GM21825 (cell line): ENCODE results near the gene ISY1.
A peak's percentile ranks its signal among the peaks of the same experiment; 100 is the strongest.
"Not testable (repeated sequence)": the region's sequence is repeated elsewhere in the genome, so short reads cannot be mapped to it uniquely, and the experiment has no call there.

Source experiments
- ATAC-seq: cut with Tn5 transposase; IDR thresholded peaks from one replicate; pipeline ENCODE4 v1.9.1; 2021; ENCODE audit warnings: mild to moderate bottlenecking, moderate library complexity; ENCODE audit not compliant: unreplicated experiment

The ISY1 gene

DNA sequence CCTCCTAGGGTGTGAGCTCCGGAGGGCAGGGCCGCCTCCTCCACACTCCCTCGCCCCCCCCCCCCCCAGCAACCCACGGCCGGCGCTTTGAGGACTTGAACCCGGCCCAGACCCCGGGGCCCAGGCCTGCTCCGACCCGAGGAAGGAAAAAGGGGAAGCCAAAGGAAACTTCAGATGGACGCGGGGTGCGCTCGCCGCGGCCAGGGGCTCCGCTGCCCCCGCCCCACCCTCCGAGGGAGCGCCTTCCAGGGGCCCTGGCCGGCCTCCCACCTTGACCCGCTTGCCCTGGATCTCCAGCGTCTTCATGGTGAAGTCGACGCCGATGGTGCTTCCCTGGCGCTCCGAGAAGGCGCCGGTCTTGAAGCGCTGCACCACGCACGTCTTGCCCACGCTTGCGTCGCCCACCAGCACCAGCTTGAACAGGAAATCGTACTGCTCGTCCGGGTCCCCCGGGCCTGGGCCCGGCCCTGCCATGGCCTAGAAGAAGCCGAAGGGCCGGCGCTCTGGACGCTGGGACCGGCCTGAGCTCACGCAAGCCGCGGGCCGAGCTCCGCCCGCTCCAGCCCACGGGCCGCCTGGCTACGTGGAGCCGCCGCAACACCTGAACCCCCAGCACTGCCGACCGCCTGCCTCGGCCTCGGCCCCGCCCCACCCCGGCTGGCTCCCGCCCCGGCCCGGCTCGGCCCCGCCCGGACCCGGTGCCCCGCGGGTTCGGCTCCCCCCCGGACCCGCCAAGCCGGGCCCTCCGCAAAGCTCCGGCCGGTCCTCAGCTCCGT lies 39.7 kb downstream of the ISY1 start:
- ATAC-seq, result no peak

DNA sequence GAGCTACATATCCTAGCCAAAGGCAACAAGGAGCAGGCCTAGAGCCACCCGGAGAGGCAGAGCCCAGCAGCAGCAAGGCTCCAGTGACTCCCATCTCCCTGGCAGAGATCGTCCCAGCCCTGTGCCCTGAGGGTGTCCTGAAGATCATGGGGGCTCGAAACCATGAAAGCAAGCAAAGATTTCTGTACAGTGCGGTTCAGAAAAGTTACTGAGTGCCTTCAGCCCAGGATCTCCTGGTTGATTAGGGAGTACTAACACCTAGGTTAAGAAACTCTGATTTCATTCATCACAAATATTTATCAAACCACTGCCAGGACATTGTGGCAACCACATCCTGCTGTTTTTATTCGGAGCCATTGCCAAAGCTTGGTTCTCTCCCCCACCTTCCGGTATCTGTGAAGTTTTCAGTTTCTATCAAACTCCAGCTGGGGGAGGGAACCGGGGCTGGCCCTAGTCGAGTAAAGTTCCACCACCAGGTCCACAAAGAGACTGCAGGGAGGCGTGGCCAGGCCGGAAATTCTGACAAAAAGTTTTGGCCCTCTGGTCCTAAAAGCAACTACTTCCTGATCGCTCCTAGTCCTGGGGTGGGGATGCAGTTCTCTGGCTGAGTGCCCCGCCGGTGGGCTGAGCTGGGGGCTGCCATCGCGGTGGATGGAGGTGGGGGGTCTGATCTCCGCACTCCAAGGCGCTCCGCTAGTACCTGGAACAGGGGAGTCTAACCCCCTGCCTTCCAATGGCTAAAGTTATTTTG lies 40.4 kb downstream of the ISY1 start:
- ATAC-seq, result peak; percentile 66

DNA sequence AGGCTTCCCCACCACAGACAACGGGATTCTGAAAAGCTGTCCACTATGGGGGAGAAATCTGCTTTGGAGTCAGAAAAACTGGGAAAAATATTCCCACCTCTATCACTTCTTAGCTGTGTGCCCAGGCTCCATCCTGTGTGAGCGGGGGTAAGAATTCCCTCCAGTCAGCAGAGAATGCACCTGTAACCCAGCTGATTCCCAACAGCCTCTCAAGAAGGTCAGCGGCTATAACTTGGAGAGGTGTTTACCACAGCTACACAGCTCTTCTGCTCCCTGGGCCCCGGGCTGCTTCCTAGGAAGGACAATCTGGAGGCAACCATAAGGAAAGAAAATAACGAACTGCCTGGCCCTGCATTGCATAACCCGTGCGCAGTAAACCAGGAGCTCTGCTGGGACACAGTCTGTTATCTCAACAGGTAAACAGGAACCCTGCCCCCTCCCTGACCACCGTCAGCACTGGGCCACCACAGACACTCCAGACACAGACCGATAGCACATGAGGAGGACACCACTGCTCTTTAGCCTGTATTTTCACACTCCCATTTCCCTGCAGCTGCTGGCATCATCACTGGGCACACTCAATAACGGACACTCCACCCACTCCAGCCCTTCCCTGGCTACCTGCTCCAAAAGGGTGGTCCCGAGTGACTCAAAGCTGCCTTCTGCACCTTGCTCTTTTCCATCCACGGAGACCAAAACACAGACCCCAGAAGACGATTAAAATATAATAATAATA lies 41.3 kb downstream of the ISY1 start:
- ATAC-seq, result no peak

DNA sequence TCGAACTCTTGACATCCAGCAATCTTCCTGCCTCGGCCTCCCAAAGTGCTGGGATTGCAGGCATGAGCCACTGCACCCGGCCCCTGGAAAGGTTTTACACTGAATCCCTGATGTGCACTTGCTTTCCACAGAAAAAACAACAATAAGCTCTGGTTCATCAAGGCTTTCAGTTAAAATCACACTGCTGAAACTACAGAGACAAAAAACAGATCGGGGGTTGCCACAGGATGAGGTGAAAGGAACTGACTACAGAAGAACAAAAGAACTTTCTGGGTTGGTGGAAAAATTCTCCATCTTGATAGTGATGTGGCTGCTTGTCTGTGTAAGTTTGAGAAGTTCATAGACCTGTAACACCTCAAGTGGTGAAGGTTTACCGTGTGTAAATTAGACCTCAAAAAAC lies 42.1 kb downstream of the ISY1 start:
- ATAC-seq, result no peak

DNA sequence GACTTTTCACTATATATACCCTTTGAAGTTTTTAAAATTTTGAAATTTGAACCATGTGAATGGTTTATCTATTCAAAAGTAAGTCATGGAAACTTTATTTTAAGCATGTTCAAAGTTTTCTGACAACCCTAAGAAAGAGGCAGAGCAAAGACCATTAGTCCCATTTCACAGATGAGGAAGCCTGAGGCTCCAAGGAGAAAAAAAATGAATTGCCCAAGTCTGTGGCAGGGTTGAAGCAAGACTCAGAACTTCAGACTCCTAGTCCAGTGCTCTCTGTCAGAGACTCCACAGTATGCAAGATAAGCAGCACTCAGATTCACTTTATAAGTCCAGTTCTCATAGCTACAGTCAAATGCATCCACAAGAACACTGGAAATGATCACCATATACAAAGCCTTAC lies 43.7 kb downstream of the ISY1 start:
- ATAC-seq, result no peak

DNA sequence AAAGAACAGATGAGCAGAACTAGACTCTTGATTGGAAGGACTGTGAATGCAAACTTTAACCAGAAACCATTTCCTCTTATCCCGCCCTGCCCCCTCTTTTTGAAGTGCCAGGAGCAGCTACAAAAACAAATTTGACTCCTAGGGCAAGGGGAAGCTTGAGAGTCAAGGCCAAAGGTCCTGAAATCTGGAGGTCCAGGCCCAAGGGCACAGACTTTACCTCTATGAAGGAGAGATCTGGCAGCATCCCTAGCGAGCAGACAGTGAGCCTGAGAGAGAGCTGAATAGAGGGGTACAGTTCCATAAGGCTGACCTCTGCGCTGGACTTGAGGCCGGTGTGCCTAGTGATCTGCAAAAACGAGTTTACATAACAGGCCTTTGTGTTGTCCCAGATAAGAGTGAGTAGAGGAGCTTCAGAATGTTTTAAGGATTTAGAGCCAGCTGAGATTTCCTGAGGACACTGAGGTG lies 44.3 kb downstream of the ISY1 start:
- ATAC-seq, result no peak

DNA sequence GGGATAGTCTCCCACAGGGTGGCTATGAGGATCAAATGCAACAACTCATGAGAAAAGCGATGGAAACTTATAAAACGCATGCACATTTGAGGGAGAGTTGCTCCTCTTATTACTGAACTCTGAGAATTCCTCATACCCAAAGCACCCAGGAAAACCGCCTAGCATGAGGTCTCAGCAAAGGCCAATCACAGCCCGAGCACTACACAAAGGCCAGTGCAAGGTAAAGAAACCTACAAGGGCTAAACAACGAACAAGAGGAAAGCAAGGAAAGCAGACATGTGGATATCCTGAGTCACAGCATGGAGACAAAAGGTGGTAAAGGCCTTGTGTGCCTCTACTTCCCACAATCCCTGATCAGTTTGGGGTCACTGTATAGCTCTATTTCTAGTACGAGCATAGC lies 46.4 kb downstream of the ISY1 start:
- ATAC-seq, result no peak

DNA sequence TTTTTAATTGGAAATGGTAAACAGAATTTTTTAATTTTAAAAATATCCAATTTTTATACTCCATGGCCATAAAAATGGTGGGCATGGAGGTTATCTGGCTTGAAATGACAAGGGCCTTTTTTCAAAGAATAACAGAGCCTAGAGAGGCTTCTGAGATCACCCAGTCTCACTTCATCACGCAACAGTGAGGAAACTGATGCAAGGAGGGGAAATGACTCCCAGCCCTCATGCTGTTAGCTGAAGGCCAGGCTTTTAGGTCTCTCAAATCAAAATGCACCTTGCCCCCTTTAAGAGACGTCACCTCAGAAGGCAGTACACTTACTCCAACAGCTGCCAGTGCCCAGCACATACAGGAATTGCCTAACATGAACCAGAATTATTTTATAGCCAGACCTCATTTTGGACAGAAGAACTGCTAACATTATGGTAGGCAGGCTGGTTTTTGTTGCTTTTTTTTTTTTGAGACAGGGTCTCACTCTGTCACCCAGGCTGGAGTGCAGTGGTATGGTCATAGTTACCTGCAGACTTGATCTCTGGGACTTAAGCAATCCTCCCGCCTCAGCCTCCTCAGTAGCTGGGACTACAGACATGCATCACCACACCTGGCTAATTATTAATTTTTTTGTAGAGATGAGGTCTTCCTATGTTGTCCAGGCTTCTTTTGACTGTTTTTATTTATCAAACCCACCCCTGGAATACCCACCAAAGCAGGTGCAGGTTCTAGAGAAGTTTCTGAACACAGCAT lies 48.4 kb downstream of the ISY1 start:
- no peak for ATAC-seq

DNA sequence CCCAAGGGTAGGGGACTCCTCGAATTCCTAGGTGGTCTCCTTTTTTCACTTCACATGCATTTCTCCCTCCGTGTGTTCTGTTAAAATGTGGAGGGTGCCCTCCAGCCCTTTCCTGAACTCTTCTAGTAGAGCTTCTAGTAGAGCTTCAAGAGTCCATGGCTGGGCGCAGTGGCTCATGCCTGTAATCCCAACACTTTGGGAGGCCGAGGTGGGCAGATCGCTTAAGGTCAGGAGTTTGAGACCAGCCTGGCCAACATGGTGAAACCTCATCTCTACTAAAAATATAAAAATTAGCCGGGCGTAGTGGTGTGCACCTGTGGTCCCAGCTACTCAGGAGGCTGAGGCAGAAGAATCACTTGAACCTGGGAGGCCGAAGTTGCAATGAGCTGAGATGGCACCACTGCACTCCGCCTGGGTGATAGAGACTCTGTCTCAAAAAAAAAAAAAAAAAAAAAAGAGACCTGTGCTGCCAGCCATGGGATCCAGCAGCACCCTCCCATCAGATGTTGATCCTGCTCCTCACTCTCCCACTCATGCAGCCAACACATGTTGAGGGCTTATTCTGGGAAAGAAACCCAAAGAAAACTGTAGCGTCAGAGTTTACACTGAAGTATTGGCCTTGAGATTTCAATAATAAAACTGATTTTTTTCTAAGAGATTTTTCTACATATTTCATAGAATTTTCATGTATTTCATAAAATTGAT lies 49.6 kb downstream of the ISY1 start:
- not testable (repeated sequence) for ATAC-seq

DNA sequence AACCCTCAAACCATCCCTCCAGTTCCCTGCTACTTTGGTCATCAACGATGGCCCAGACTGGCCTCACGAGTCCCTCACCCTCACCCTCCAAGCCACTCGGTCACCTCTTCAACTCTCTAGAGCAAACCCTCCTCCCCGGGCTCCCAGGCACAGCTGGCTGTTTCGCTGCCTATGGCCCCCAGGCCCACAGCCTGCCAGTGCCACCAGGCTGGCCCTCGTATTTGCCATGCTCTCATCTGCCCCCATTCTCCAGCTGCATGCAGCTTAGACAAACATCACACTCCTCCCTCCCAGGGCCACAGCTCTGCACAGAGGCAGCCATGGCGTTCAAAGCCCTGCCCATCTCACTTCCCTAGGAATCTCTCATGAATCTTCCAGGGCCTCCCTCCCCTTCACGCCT lies 53.1 kb downstream of the ISY1 start:
- no peak for ATAC-seq

DNA sequence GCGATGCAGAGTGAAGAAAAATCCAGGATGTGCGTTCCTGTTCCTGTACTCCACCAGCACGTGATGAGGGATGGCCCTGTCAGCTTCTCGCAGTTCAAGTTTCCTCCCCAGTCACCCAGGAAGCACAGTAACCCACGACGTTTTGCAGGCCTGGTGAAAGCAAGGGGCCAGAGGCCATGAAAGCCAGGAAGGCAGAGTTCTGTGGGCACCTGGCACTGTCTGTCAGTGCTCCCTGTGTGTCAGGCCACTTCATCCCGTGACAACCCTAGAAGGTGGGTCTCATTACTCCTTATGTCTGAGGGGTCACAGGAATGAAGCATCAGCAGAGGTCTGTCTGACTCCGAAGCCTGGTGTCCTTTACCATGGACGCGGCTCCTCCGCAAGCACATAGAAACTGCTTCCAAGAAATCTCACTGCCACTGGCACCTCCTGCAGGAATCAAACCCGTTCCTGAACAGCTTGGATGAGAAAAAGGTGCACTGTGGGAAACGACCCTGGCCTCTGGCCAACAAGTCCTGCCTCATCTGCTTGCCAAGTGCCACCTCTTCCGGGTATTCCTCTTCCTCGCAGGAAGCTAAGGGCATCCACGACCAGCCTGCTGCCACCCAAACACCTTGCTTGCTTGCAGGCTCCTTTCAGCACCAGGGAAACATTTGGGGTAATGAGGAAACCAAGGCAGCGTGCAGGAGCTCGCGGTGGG lies 53.8 kb downstream of the ISY1 start:
- ATAC-seq, result no peak

DNA sequence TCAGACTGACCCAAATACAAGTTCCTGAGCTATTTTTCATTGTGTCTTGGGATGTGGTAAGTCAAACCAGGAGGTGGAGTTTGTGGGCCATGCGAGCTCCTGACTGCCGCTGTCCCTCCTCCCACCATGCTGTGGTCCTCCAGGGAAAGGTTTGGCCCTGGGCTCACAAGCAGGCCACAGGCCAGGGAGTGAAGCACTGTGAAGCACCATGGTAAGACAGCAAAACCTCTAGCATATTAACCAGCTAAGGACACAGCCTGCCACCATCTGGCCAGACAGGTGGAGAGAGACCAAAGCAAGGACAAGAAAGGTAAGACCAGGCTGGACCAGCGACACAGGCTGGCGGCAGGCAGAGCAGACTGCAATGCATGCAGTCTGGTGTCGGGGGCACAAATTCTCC lies 54.5 kb downstream of the ISY1 start:
- ATAC-seq, result no peak

DNA sequence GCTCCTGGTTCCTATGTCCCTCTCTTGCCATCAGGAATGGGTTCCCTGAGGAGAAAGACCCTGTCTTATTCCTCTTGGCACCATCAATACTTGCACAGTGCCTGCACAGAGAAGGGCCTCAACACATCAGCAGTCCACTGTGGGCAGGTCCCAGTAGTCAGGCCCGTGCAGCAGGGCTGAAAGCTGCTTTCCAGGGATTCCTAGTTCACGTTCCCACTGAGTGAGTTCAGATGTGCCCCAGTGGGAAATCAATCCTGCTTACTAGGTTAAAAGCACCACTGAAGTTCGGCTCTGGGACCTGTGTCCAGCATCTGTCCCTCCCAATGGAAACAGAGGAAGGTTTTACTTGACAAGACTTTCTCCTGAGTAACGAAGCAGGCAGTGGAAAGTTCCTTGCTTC lies 55.0 kb downstream of the ISY1 start:
- no peak for ATAC-seq

DNA sequence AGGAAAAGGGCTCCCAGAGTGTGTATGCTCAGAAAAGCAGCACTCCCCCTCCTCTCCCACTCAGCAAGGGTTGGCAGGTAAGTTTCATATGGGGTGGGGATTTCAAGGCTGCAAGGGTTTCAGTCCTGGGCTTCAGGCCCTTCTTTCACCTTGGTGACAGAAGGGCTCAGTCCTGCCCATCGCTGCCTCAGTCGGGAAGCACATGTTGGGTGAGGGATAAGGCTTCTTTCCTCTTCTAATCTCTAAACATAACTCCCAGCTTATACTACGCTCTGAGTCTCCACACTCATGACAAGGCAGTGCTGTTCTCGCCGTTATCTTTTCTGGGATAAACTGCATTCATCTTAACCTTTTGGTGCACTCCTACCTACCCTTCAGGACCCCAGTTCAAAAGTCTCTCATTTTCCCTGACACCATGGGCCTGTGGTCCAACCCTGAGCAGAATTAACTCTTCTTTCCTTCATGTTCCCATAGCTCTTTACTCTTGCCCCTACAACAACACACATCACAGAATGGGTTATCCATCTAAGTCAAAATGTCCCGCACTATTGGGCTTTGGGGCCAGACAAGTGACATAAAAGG lies 56.3 kb downstream of the ISY1 start:
- no peak for ATAC-seq

DNA sequence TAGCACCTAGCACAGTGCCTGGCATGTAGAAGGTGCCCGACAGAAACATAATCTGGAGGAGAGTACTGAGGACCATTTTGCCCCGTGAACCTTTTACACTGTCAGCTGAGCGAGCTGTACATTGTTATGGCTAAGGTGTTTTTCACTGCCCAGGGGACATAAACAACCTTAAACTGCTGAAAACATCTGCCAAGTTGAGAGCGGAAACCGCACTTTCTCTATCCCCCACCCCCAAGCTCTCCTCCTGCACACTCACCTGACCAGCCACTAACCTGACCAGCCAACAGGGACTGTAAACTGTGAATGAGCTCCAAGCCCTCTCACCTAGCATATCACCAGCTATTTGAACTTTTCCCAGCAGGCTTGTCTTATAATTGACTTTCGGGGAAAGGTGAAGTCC lies 56.8 kb downstream of the ISY1 start:
- ATAC-seq, result no peak

DNA sequence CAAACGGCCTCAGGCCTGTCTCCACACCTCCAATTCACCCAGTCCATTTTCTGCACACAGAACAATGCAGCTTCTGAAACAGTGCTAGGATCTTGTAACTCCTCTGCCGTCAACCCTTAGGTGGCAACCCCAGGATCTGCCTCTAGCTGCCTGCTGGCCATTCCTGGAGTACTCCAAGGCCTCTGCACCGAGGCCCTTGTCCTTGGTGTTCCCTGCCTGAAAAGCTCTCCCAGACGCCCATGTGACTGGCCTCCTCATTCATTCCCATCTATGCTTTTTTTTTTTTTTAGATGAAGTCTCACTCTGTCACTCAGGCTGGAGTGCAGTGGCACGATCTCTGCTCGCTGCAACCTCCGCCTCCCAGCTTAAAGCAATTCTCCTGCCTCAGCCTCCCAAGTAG lies 57.6 kb downstream of the ISY1 start:
- no peak for ATAC-seq

DNA sequence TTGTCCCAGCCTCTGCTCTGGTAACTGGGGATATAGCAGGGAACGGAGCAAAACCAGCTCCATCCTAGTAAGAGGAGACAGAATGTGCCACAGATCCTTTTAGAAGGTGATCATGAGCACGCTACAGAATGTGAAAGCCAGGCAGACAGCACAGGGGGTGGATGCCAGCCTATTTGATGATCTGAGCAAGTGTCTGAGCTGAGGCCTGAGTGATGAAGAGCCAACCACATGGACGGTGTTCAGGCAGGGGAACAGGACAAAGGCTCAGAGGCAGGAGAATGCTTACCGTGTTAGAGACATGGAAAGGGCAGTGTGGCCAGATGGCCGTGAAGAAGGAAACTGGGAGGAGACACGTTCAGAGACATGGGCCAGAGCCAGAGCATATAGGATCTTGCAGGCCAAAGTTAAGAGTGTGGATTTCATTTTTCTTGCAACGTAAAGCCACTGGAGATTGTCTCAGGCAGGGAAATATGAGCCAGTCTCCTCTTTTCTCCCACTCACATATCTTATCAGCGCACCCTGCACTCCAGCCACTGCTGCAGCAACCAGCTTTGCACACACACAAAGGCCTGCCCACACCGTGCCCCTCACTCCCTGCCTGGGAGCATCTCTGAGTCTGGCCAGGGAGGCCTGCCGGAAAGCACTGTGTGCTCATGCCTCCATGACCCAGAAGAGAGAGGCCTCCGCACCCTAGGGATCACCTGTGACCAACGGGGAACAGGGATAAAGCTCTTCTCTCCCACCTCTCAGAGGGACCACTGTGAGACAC lies 59.3 kb downstream of the ISY1 start:
- no peak for ATAC-seq

DNA sequence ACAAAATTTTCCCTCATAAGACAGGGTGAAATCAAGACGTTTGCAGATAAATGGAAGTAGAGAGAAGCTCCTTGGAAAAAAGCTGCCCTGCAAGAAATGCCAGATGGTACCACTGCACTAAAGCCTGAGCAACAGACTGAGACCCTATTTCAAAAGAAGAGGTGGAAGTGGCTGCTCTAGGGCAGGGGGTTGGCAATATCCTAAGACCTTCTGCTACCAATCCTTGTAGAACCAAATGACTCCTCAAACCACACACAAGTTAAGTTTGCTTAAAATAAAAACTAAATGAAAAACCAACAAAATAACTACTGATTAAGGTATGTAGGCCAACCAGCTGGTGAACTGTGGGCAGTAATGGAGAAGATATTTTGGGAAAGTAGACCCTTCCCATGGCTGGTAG lies 60.6 kb downstream of the ISY1 start:
- ATAC-seq, result no peak

DNA sequence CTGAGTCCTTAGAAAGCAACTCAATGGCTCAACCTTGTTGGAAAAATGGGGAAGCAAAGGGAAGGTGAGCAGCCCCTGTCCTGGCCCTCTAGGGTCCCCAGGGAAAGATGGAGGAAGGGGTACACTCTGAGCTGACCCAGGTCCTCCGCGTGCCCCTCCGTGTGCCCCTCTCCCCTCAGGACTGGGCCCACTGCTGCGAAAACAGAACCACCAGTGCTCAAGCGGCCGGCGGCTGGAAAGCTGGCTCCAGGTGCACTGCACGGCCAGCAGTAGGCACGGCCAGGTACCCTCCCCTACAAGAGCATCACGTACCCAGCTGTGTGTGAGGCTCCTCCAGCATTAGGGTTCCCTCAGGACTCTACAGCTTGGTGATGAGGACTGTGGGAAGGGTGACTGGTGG lies 65.6 kb downstream of the ISY1 start:
- ATAC-seq, result no peak
